Mesenchymal stem cell (in vitro differentiated cells and primary cell): Measurements from ENCODE around the gene IGF2R.
"Not testable (repeated sequence)": the region's sequence is repeated elsewhere in the genome, so short reads cannot be mapped to it uniquely, and the experiment has no call there.

ENCODE experiments used
- DNase-seq: peaks from one replicate; pipeline ENCODE4 v3.0.0-alpha.2; 2013
- H2AFZ ChIP-seq: one replicate; pipeline ENCODE4 v1.6.1; 2013; ENCODE audit warnings: low read depth, mild to moderate bottlenecking, control low read depth, inconsistent platforms, low read length, moderate library complexity
- H2AK5ac ChIP-seq: 2 replicates; pipeline ENCODE4 v1.6.1; 2013; ENCODE audit warnings: low read length, moderate library complexity, mild to moderate bottlenecking, inconsistent platforms; ENCODE audit not compliant: severe bottlenecking
- H2BK120ac ChIP-seq: one replicate; pipeline ENCODE4 v1.6.1; 2013; ENCODE audit warnings: low read depth, mild to moderate bottlenecking, inconsistent platforms, low read length, moderate library complexity
- H2BK12ac ChIP-seq, 2 experiments: one replicate each; pipeline ENCODE4 v1.6.1; 2013; ENCODE audit warnings: inconsistent platforms in 2 of 2, low read length in 2 of 2, mild to moderate bottlenecking in 2 of 2, moderate library complexity in 2 of 2, control low read depth in 1 of 2
- H2BK15ac ChIP-seq: one replicate; pipeline ENCODE4 v1.6.1; 2013; ENCODE audit warnings: mild to moderate bottlenecking, low read depth, inconsistent platforms; ENCODE audit not compliant: poor library complexity, severe bottlenecking
- H2BK5ac ChIP-seq: 2 replicates; pipeline ENCODE4 v1.6.1; 2013; ENCODE audit warnings: low read depth, mild to moderate bottlenecking, low read length, control low read depth, inconsistent platforms; ENCODE audit not compliant: poor library complexity, severe bottlenecking
- H3K14ac ChIP-seq, 2 experiments: one replicate each; pipeline ENCODE4 v1.6.1; 2013; ENCODE audit warnings: inconsistent platforms in 2 of 2, low read length in 2 of 2, control low read depth in 1 of 2, mild to moderate bottlenecking in 1 of 2, moderate library complexity in 1 of 2
- H3K18ac ChIP-seq, 2 experiments: one replicate each; pipeline ENCODE4 v1.6.1; 2013; ENCODE audit warnings: inconsistent platforms in 2 of 2, low read length in 2 of 2, control low read depth in 1 of 2, low read depth in 1 of 2, mild to moderate bottlenecking in 1 of 2
- H3K23ac ChIP-seq, 2 experiments: one replicate each; pipeline ENCODE4 v1.6.1; 2013; ENCODE audit warnings: inconsistent platforms in 2 of 2, low read length in 2 of 2, mild to moderate bottlenecking in 2 of 2, moderate library complexity in 2 of 2, control low read depth in 1 of 2
- H3K27ac ChIP-seq: 2 replicates; pipeline ENCODE4 v1.5.1; 2013; ENCODE audit warnings: mild to moderate bottlenecking, moderate library complexity, low read length, control low read depth, inconsistent platforms; ENCODE audit not compliant: poor library complexity, severe bottlenecking
- H3K27me3 ChIP-seq, 2 experiments: 2 replicates each; pipeline versions ENCODE4 v1.6.1 to v1.7.0; 2013; ENCODE audit warnings: low read length in 2 of 2, mild to moderate bottlenecking in 2 of 2, moderate library complexity in 2 of 2, control low read depth in 1 of 2, inconsistent platforms in 1 of 2; ENCODE audit not compliant: control insufficient read depth in 1 of 2, insufficient read depth in 1 of 2
- H3K36me3 ChIP-seq, 2 experiments: 2 replicates each; pipeline versions ENCODE4 v1.6.1 to v1.7.0; 2013; ENCODE audit warnings: low read length in 2 of 2, control low read depth in 1 of 2, inconsistent platforms in 1 of 2, low read depth in 1 of 2, mild to moderate bottlenecking in 1 of 2; ENCODE audit not compliant: insufficient read depth in 2 of 2, control insufficient read depth in 1 of 2
- H3K4ac ChIP-seq, 2 experiments: one replicate each; pipeline ENCODE4 v1.6.1; 2013; ENCODE audit warnings: inconsistent platforms in 2 of 2, low read length in 2 of 2, mild to moderate bottlenecking in 2 of 2, moderate library complexity in 2 of 2, control low read depth in 1 of 2, low read depth in 1 of 2
- H3K4me1 ChIP-seq: 2 replicates; pipeline ENCODE4 v1.6.1; 2013; ENCODE audit warnings: low read depth, low read length, control low read depth; ENCODE audit not compliant: control insufficient read depth, insufficient read depth
- H3K4me2 ChIP-seq: 2 replicates; pipeline ENCODE4 v1.6.1; 2013; ENCODE audit warnings: low read length, mild to moderate bottlenecking, inconsistent platforms; ENCODE audit not compliant: poor library complexity, severe bottlenecking
- H3K4me3 ChIP-seq, 2 experiments: 2 replicates each; pipeline versions ENCODE4 v1.5.1 to v1.7.0; 2013; ENCODE audit warnings: low read length in 2 of 2, mild to moderate bottlenecking in 2 of 2, control low read depth in 1 of 2, low read depth in 1 of 2; ENCODE audit not compliant: insufficient read depth in 1 of 2
- H3K79me1 ChIP-seq: replicated peaks from 2 replicates; pipeline ENCODE4 v1.6.1; 2013; ENCODE audit warnings: mild to moderate bottlenecking, control low read depth, low read length, inconsistent platforms; ENCODE audit not compliant: poor library complexity, severe bottlenecking
- H3K9ac ChIP-seq: 2 replicates; pipeline ENCODE4 v1.7.0; 2013; ENCODE audit warnings: mild to moderate bottlenecking, low read length, moderate library complexity
- H3K9me3 ChIP-seq: 2 replicates; pipeline ENCODE4 v1.7.0; 2013; ENCODE audit warnings: mild to moderate bottlenecking, low read length; ENCODE audit not compliant: control insufficient read depth
- H4K8ac ChIP-seq: one replicate; pipeline ENCODE4 v1.6.1; 2013; ENCODE audit warnings: inconsistent platforms, mild to moderate bottlenecking, low read length, moderate library complexity
- H4K91ac ChIP-seq: one replicate; pipeline ENCODE4 v1.6.1; 2013; ENCODE audit warnings: mild to moderate bottlenecking, low read length, inconsistent platforms
- WGBS: methylation state at CpG from one replicate; pipeline ENCODE4 v1.1.7; 2013; ENCODE audit warnings: mixed read lengths; 5-methylcytosine and 5-hydroxymethylcytosine counted together

IGF2R gene

GRCh38 chr6:159967621-159968020 lies 1.3 kb upstream of the IGF2R start:
- H3K4me3 ChIP-seq, H3K4ac ChIP-seq, H3K36me3 ChIP-seq, H2AFZ ChIP-seq, H2BK15ac ChIP-seq, H2AK5ac ChIP-seq, DNase-seq, H3K9ac ChIP-seq, H3K27me3 ChIP-seq, H3K4me2 ChIP-seq, H3K4me1 ChIP-seq, H4K8ac ChIP-seq, H2BK120ac ChIP-seq, H4K91ac ChIP-seq, H3K79me1 ChIP-seq, H3K9me3 ChIP-seq, H3K23ac ChIP-seq, H3K27ac ChIP-seq, H3K18ac ChIP-seq, H2BK5ac ChIP-seq, H3K14ac ChIP-seq, H2BK12ac ChIP-seq: not testable (repeated sequence)
- 96% methylated on average over 13 of the region's 17 CpGs for WGBS

GRCh38 chr6:159969204-159969912 lies 476 bp downstream of the IGF2R start:
- H2AK5ac ChIP-seq: no peak overlapping the region
- H3K14ac ChIP-seq: peak overlapping the region; percentile 79 to 96
- under 1% methylated on average over 53 of the region's 91 CpGs for WGBS
- peak overlapping the region; percentile 37 to 98 for H3K23ac ChIP-seq
- H3K79me1 ChIP-seq: no peaks in the 10 kb centered on the region
- H3K9ac ChIP-seq: peak overlapping the region; percentile 93
- H4K91ac ChIP-seq: peak overlapping the region; percentile 83
- peak overlapping the region; percentile 88 for H3K27ac ChIP-seq
- peaks cover 0 to 5% of the 10 kb centered on the region in 2 experiments for H3K27me3 ChIP-seq
- H2BK15ac ChIP-seq: peak overlapping the region; percentile 85
- peak overlapping the region; percentile 79 to 97 for H3K4ac ChIP-seq
- DNase-seq: no peak
- H2AFZ ChIP-seq: no peak overlapping the region
- H4K8ac ChIP-seq: peak overlapping the region; percentile 83
- peak overlapping the region; percentile 80 to 99 for H3K4me3 ChIP-seq
- peak overlapping the region; percentile 75 for H3K4me2 ChIP-seq
- H3K9me3 ChIP-seq: no peaks in the 10 kb centered on the region
- peak overlapping the region; percentile 92 to 99 for H3K18ac ChIP-seq
- H2BK5ac ChIP-seq: peak overlapping the region; percentile 70
- peaks cover 9% of the 10 kb centered on the region for H3K4me1 ChIP-seq
- H2BK120ac ChIP-seq: peak overlapping the region; percentile 90
- H2BK12ac ChIP-seq: peak overlapping the region in 1 of 2 experiments; percentile 65
- no peaks in the 10 kb centered on the region for H3K36me3 ChIP-seq

GRCh38 chr6:159969921-159970320 lies 1.0 kb downstream of the IGF2R start:
- no peaks in the 10 kb centered on the region for H3K36me3 ChIP-seq
- no peak overlapping the region for H4K91ac ChIP-seq
- H3K23ac ChIP-seq: no peak overlapping the region
- 2% methylated on average over 8 of the region's 8 CpGs for WGBS
- peak overlapping the region; percentile 80 to 99 for H3K4me3 ChIP-seq
- DNase-seq: peak; percentile 94
- H3K27ac ChIP-seq: peak overlapping the region; percentile 88
- H2BK15ac ChIP-seq: no peak overlapping the region
- H3K18ac ChIP-seq: no peak overlapping the region
- no peak overlapping the region for H4K8ac ChIP-seq
- peak overlapping the region; percentile 75 for H3K4me2 ChIP-seq
- no peak overlapping the region for H3K4ac ChIP-seq
- no peak overlapping the region for H2BK5ac ChIP-seq
- no peak overlapping the region for H2BK120ac ChIP-seq
- peaks cover 10% of the 10 kb centered on the region for H3K4me1 ChIP-seq
- peak overlapping the region; percentile 93 for H3K9ac ChIP-seq
- no peaks in the 10 kb centered on the region for H3K79me1 ChIP-seq
- no peak overlapping the region for H2BK12ac ChIP-seq
- no peak overlapping the region for H3K14ac ChIP-seq
- H3K27me3 ChIP-seq: peaks cover 0 to 5% of the 10 kb centered on the region in 2 experiments
- no peak overlapping the region for H2AK5ac ChIP-seq
- H2AFZ ChIP-seq: no peak overlapping the region
- H3K9me3 ChIP-seq: no peaks in the 10 kb centered on the region

GRCh38 chr6:159970659-159971063 lies 1.8 kb downstream of the IGF2R start:
- Histone ChIP-seq H3K4ac (no peak overlapping the region), H2BK12ac (no peak overlapping the region)
- WGBS: 86% methylated on average over 13 of the region's 18 CpGs

More at GRCh38 chr6:159970659-159971063, 1.8 kb downstream of the IGF2R start:
- Histone ChIP-seq H4K91ac (no peak overlapping the region), H4K8ac (no peak overlapping the region), H3K4me2 (peak overlapping the region; percentile 75), H2BK120ac (no peak overlapping the region), H2AFZ (no peak overlapping the region), H3K9ac (peak overlapping the region; percentile 93), H3K4me1 (peaks cover 11% of the 10 kb centered on the region), H3K27ac (peak overlapping the region; percentile 5), H3K36me3 (peaks cover 0 to 3% of the 10 kb centered on the region in 2 experiments), H3K79me1 (no peaks in the 10 kb centered on the region), H3K4me3 (peak overlapping the region in 1 of 2 experiments; percentile 80), H2BK5ac (no peak overlapping the region), H2BK15ac (no peak overlapping the region), H3K9me3 (no peaks in the 10 kb centered on the region), H3K27me3 (peaks cover 0 to 5% of the 10 kb centered on the region in 2 experiments), H2AK5ac (no peak overlapping the region), H3K23ac (no peak overlapping the region), H3K14ac (no peak overlapping the region), H3K18ac (no peak overlapping the region)
- no peak for DNase-seq
